Measurements from ENCODE around the gene LBX2. TPM values are rescaled to one million over a fixed set of nuclear protein-coding genes. Genes with fewer than 3 reads are reported as not detected.

The LBX2 gene
- total RNA-seq, result not detected

GRCh38 chr2:74499267-74499939 is at the start of gene LBX2:
TSS of gene LBX2 (minus strand) at chr2:74499603. CDS start at chr2:74499537, 66 bp downstream.
- Histone ChIP-seq H3K36me3 (ENCODE audit: control insufficient read depth in 3 of 3, insufficient read depth in 3 of 3, low read length in 3 of 3) (peaks cover 0 to under 1% (median 0%) of the 10 kb centered on the region in 3 donors), H3K9me3 (ENCODE audit: control insufficient read depth in 3 of 3, low read length in 3 of 3) (no peaks in the 10 kb centered on the region), H3K27me3 (ENCODE audit: control insufficient read depth in 3 of 3, insufficient read depth in 3 of 3, low read length in 3 of 3) (peaks cover 47 to 75% (median 66%) of the 10 kb centered on the region in 3 donors), H3K9ac (ENCODE audit: low read depth in 1 of 3, low read length in 3 of 3) (peak within 1 kb of the TSS; percentile 29 to 68 (median 30)), H3K4me3 (ENCODE audit: low read length in 3 of 3) (peak within 1 kb of the TSS; percentile 59 to 66 (median 60)), H3K27ac (ENCODE audit: low read depth, low read length) (no peak within 1 kb of the TSS), H3K4me1 (ENCODE audit: control insufficient read depth in 3 of 3, insufficient read depth in 3 of 3, low read length in 3 of 3) (peaks cover 27 to 29% (median 28%) of the 10 kb centered on the region in 3 donors)

- peaks cover 7 to 39% (median 24%) of the 10 kb centered on the region in 3 donors for H3K27me3 ChIP-seq (ENCODE audit: control insufficient read depth in 3 of 3, insufficient read depth in 3 of 3, low read length in 3 of 3)
- peak overlapping the region; percentile 44 for H3K27ac ChIP-seq (ENCODE audit: low read depth, low read length)
- no peaks in the 10 kb centered on the region for H3K9me3 ChIP-seq (ENCODE audit: control insufficient read depth in 3 of 3, low read length in 3 of 3)
- H3K9ac ChIP-seq (ENCODE audit: low read depth in 1 of 3, low read length in 3 of 3), result peak overlapping the region; percentile 59 to 70 (median 62)
- peak overlapping the region; percentile 62 to 67 (median 62) for H3K4me3 ChIP-seq (ENCODE audit: low read length in 3 of 3)
- peaks cover 16 to 23% (median 18%) of the 10 kb centered on the region in 3 donors for H3K4me1 ChIP-seq (ENCODE audit: control insufficient read depth in 3 of 3, insufficient read depth in 3 of 3, low read length in 3 of 3)
- no peaks in the 10 kb centered on the region for H3K36me3 ChIP-seq (ENCODE audit: control insufficient read depth in 3 of 3, insufficient read depth in 3 of 3, low read length in 3 of 3)
Observed at GRCh38 chr2:74548285-74548899, 49.0 kb upstream of the LBX2 start.

- Histone ChIP-seq H3K4me1 (ENCODE audit: control insufficient read depth in 3 of 3, insufficient read depth in 3 of 3, low read length in 3 of 3) (peaks cover 13 to 19% (median 15%) of the 10 kb centered on the region in 3 donors), H3K27ac (ENCODE audit: low read depth, low read length) (no peak overlapping the region), H3K27me3 (ENCODE audit: control insufficient read depth in 3 of 3, insufficient read depth in 3 of 3, low read length in 3 of 3) (peaks cover 7 to 23% (median 14%) of the 10 kb centered on the region in 3 donors), H3K4me3 (ENCODE audit: low read length in 3 of 3) (no peak overlapping the region), H3K9ac (ENCODE audit: low read depth in 1 of 3, low read length in 3 of 3) (no peak overlapping the region), H3K9me3 (ENCODE audit: control insufficient read depth in 3 of 3, low read length in 3 of 3) (no peaks in the 10 kb centered on the region), H3K36me3 (ENCODE audit: control insufficient read depth in 3 of 3, insufficient read depth in 3 of 3, low read length in 3 of 3) (no peaks in the 10 kb centered on the region)
Observed at GRCh38 chr2:74546004-74546403, 46.6 kb upstream of the LBX2 start.

GRCh38 chr2:74544634-74545033 is 45.2 kb upstream of the LBX2 start:
- H3K27ac ChIP-seq (ENCODE audit: low read depth, low read length), result no peak overlapping the region
- peaks cover 13 to 17% (median 13%) of the 10 kb centered on the region in 3 donors for H3K4me1 ChIP-seq (ENCODE audit: control insufficient read depth in 3 of 3, insufficient read depth in 3 of 3, low read length in 3 of 3)
- peaks cover 2 to 14% (median 5%) of the 10 kb centered on the region in 3 donors for H3K27me3 ChIP-seq (ENCODE audit: control insufficient read depth in 3 of 3, insufficient read depth in 3 of 3, low read length in 3 of 3)
- no peaks in the 10 kb centered on the region for H3K9me3 ChIP-seq (ENCODE audit: control insufficient read depth in 3 of 3, low read length in 3 of 3)
- H3K4me3 ChIP-seq (ENCODE audit: low read length in 3 of 3), result no peak overlapping the region
- no peak overlapping the region for H3K9ac ChIP-seq (ENCODE audit: low read depth in 1 of 3, low read length in 3 of 3)
- no peaks in the 10 kb centered on the region for H3K36me3 ChIP-seq (ENCODE audit: control insufficient read depth in 3 of 3, insufficient read depth in 3 of 3, low read length in 3 of 3)

- no peaks in the 10 kb centered on the region for H3K36me3 ChIP-seq (ENCODE audit: control insufficient read depth in 3 of 3, insufficient read depth in 3 of 3, low read length in 3 of 3)
- no peak overlapping the region for H3K27ac ChIP-seq (ENCODE audit: low read depth, low read length)
- H3K9ac ChIP-seq (ENCODE audit: low read depth in 1 of 3, low read length in 3 of 3), result no peak overlapping the region
- H3K4me3 ChIP-seq (ENCODE audit: low read length in 3 of 3), result no peak overlapping the region
- peaks cover 0 to 4% (median 2%) of the 10 kb centered on the region in 3 donors for H3K4me1 ChIP-seq (ENCODE audit: control insufficient read depth in 3 of 3, insufficient read depth in 3 of 3, low read length in 3 of 3)
- peaks cover 2 to 6% (median 5%) of the 10 kb centered on the region in 3 donors for H3K27me3 ChIP-seq (ENCODE audit: control insufficient read depth in 3 of 3, insufficient read depth in 3 of 3, low read length in 3 of 3)
- H3K9me3 ChIP-seq (ENCODE audit: control insufficient read depth in 3 of 3, low read length in 3 of 3), result no peaks in the 10 kb centered on the region
Observed at GRCh38 chr2:74542978-74543377, 43.6 kb upstream of the LBX2 start.

- peaks cover 2 to 9% (median 4%) of the 10 kb centered on the region in 3 donors for H3K27me3 ChIP-seq (ENCODE audit: control insufficient read depth in 3 of 3, insufficient read depth in 3 of 3, low read length in 3 of 3)
- H3K4me1 ChIP-seq (ENCODE audit: control insufficient read depth in 3 of 3, insufficient read depth in 3 of 3, low read length in 3 of 3), result peaks cover 0 to 4% (median 2%) of the 10 kb centered on the region in 3 donors
- H3K9ac ChIP-seq (ENCODE audit: low read depth in 1 of 3, low read length in 3 of 3), result peak overlapping the region in 1 of 3 donors; percentile 40
- no peak overlapping the region for H3K27ac ChIP-seq (ENCODE audit: low read depth, low read length)
- no peaks in the 10 kb centered on the region for H3K36me3 ChIP-seq (ENCODE audit: control insufficient read depth in 3 of 3, insufficient read depth in 3 of 3, low read length in 3 of 3)
- no peak overlapping the region for H3K4me3 ChIP-seq (ENCODE audit: low read length in 3 of 3)
- no peaks in the 10 kb centered on the region for H3K9me3 ChIP-seq (ENCODE audit: control insufficient read depth in 3 of 3, low read length in 3 of 3)
Observed at GRCh38 chr2:74540291-74540690, 40.9 kb upstream of the LBX2 start.

- H3K4me1 ChIP-seq (ENCODE audit: control insufficient read depth in 3 of 3, insufficient read depth in 3 of 3, low read length in 3 of 3), result peaks cover 0 to 4% (median 2%) of the 10 kb centered on the region in 3 donors
Observed at GRCh38 chr2:74538881-74539339, 39.5 kb upstream of the LBX2 start.

GRCh38 chr2:74537140-74537539 is 37.7 kb upstream of the LBX2 start:
- H3K9ac ChIP-seq (ENCODE audit: low read depth in 1 of 3, low read length in 3 of 3), result no peak overlapping the region
- no peaks in the 10 kb centered on the region for H3K9me3 ChIP-seq (ENCODE audit: control insufficient read depth in 3 of 3, low read length in 3 of 3)
- peaks cover 2 to 9% (median 4%) of the 10 kb centered on the region in 3 donors for H3K27me3 ChIP-seq (ENCODE audit: control insufficient read depth in 3 of 3, insufficient read depth in 3 of 3, low read length in 3 of 3)
- H3K36me3 ChIP-seq (ENCODE audit: control insufficient read depth in 3 of 3, insufficient read depth in 3 of 3, low read length in 3 of 3), result peaks cover 14 to 20% (median 16%) of the 10 kb centered on the region in 3 donors
- H3K4me1 ChIP-seq (ENCODE audit: control insufficient read depth in 3 of 3, insufficient read depth in 3 of 3, low read length in 3 of 3), result peaks cover 0 to 4% (median 2%) of the 10 kb centered on the region in 3 donors
- no peak overlapping the region for H3K27ac ChIP-seq (ENCODE audit: low read depth, low read length)
- no peak overlapping the region for H3K4me3 ChIP-seq (ENCODE audit: low read length in 3 of 3)

More at GRCh38 chr2:74538881-74539339, 39.5 kb upstream of the LBX2 start:
- Histone ChIP-seq H3K27me3 (ENCODE audit: control insufficient read depth in 3 of 3, insufficient read depth in 3 of 3, low read length in 3 of 3) (peaks cover 2 to 9% (median 4%) of the 10 kb centered on the region in 3 donors), H3K27ac (ENCODE audit: low read depth, low read length) (no peak overlapping the region), H3K36me3 (ENCODE audit: control insufficient read depth in 3 of 3, insufficient read depth in 3 of 3, low read length in 3 of 3) (peaks cover 0 to 3% (median 3%) of the 10 kb centered on the region in 3 donors), H3K9me3 (ENCODE audit: control insufficient read depth in 3 of 3, low read length in 3 of 3) (no peaks in the 10 kb centered on the region), H3K4me3 (ENCODE audit: low read length in 3 of 3) (no peak overlapping the region), H3K9ac (ENCODE audit: low read depth in 1 of 3, low read length in 3 of 3) (no peak overlapping the region)

- no peak overlapping the region for H3K27ac ChIP-seq (ENCODE audit: low read depth, low read length)
- peaks cover 3 to 7% (median 5%) of the 10 kb centered on the region in 3 donors for H3K4me1 ChIP-seq (ENCODE audit: control insufficient read depth in 3 of 3, insufficient read depth in 3 of 3, low read length in 3 of 3)
Observed at GRCh38 chr2:74536166-74536950, 37.0 kb upstream of the LBX2 start.

More at GRCh38 chr2:74536166-74536950, 37.0 kb upstream of the LBX2 start:
- H3K36me3 ChIP-seq (ENCODE audit: control insufficient read depth in 3 of 3, insufficient read depth in 3 of 3, low read length in 3 of 3), result peaks cover 16 to 24% (median 22%) of the 10 kb centered on the region in 3 donors
- no peaks in the 10 kb centered on the region for H3K9me3 ChIP-seq (ENCODE audit: control insufficient read depth in 3 of 3, low read length in 3 of 3)
- peaks cover 2 to 9% (median 4%) of the 10 kb centered on the region in 3 donors for H3K27me3 ChIP-seq (ENCODE audit: control insufficient read depth in 3 of 3, insufficient read depth in 3 of 3, low read length in 3 of 3)
- no peak overlapping the region for H3K9ac ChIP-seq (ENCODE audit: low read depth in 1 of 3, low read length in 3 of 3)
- H3K4me3 ChIP-seq (ENCODE audit: low read length in 3 of 3), result no peak overlapping the region

Measured in skeletal muscle tissue (tissue), 4 donors.